Astrocyte (in vitro differentiated cells and primary cell): Measurements from ENCODE around the gene ALDH3A2. TPM values are rescaled to one million over a fixed set of nuclear protein-coding genes. Genes with fewer than 3 reads are reported as not detected.

Experiments used
- DNase-seq: peaks from one replicate; pipeline ENCODE4 v3.0.0-alpha.2; 2010; ENCODE audit warnings: low read depth
- FAIRE-seq: peaks from 2 replicates; lab custom pipeline; 2011; peaks lifted over from hg19 to GRCh38; lab: Jason Lieb, UNC
- H2AFZ ChIP-seq: 2 replicates; pipeline ENCODE4 v1.6.0; 2012; ENCODE audit warnings: low read depth, low read length, inconsistent platforms
- H3K27ac ChIP-seq: 2 replicates; pipeline ENCODE4 v1.5.1; 2011; ENCODE audit warnings: low read depth, low read length, inconsistent platforms
- H3K27me3 ChIP-seq: 2 replicates; pipeline ENCODE4 v1.6.0; 2011; ENCODE audit warnings: low read length, inconsistent platforms; ENCODE audit not compliant: insufficient read depth
- H3K36me3 ChIP-seq: 2 replicates; pipeline ENCODE4 v1.5.1; 2011; ENCODE audit warnings: low read length, inconsistent platforms; ENCODE audit not compliant: insufficient read depth
- H3K4me1 ChIP-seq: 2 replicates; pipeline ENCODE4 v1.5.1; 2011; ENCODE audit warnings: low read length, inconsistent platforms; ENCODE audit not compliant: insufficient read depth
- H3K4me2 ChIP-seq: 2 replicates; pipeline ENCODE4 v1.6.0; 2012; ENCODE audit warnings: low read length, inconsistent platforms
- H3K4me3 ChIP-seq: 2 replicates; pipeline ENCODE4 v1.5.1; 2011; ENCODE audit warnings: low read depth, mild to moderate bottlenecking, low read length, inconsistent platforms; ENCODE audit not compliant: insufficient read depth
- H3K79me2 ChIP-seq: 2 replicates; pipeline ENCODE4 v1.6.0; 2012; ENCODE audit warnings: mild to moderate bottlenecking, low read length, inconsistent platforms; ENCODE audit not compliant: insufficient read depth
- H3K9ac ChIP-seq: 2 replicates; pipeline ENCODE4 v1.6.0; 2012; ENCODE audit warnings: mild to moderate bottlenecking, low read length, inconsistent platforms
- H3K9me3 ChIP-seq: 2 replicates; pipeline ENCODE4 v1.5.1; 2012; ENCODE audit warnings: low read depth, mild to moderate bottlenecking, low read length, inconsistent platforms; ENCODE audit not compliant: insufficient read depth
- H4K20me1 ChIP-seq: 2 replicates; pipeline ENCODE4 v1.6.0; 2012; ENCODE audit warnings: low read length, inconsistent platforms; ENCODE audit not compliant: insufficient read depth
- H3K27ac Mint-ChIP-seq: one replicate; pipeline ENCODE4 v1.8.0; 2021; ENCODE audit warnings: mild to moderate bottlenecking, mixed read lengths; ENCODE audit not compliant: unreplicated experiment
- H3K27me3 Mint-ChIP-seq: one replicate; pipeline ENCODE4 v1.8.0; 2021; ENCODE audit warnings: low read depth, mixed read lengths; ENCODE audit not compliant: unreplicated experiment
- H3K36me3 Mint-ChIP-seq: one replicate; pipeline ENCODE4 v1.8.0; 2021; ENCODE audit warnings: low read depth, mixed read lengths; ENCODE audit not compliant: unreplicated experiment
- H3K4me1 Mint-ChIP-seq: one replicate; pipeline ENCODE4 v1.8.0; 2021; ENCODE audit warnings: low read depth, mixed read lengths; ENCODE audit not compliant: unreplicated experiment
- H3K4me3 Mint-ChIP-seq: one replicate; pipeline ENCODE4 v1.8.0; 2021; ENCODE audit warnings: mild to moderate bottlenecking, moderate library complexity, mixed read lengths; ENCODE audit not compliant: unreplicated experiment
- H3K9me3 Mint-ChIP-seq: one replicate; pipeline ENCODE4 v1.8.0; 2021; ENCODE audit warnings: mild to moderate bottlenecking, mixed read lengths; ENCODE audit not compliant: unreplicated experiment
- EZH2 ChIP-seq: IDR thresholded peaks from 2 replicates; pipeline ENCODE4 v1.6.1; 2012; ENCODE audit warnings: mild to moderate bottlenecking, low read length, inconsistent platforms; ENCODE audit not compliant: insufficient read depth
- total RNA-seq: library from RNA; stranded (reverse); gene quantifications from 2 replicates; pipeline ENCODE4 v1.2.1, GENCODE V29; 2021
- TF ChIP-seq, protein P1 (sequence below): IDR thresholded peaks from 2 replicates; pipeline ENCODE4 v1.5.1; 2011; ENCODE audit warnings: low read depth, mild to moderate bottlenecking, inconsistent platforms, low read length, moderate library complexity; ENCODE audit not compliant: insufficient read depth

ALDH3A2 gene
- total RNA-seq, 1 donor from 2014 or later = 13.8 TPM

DNA sequence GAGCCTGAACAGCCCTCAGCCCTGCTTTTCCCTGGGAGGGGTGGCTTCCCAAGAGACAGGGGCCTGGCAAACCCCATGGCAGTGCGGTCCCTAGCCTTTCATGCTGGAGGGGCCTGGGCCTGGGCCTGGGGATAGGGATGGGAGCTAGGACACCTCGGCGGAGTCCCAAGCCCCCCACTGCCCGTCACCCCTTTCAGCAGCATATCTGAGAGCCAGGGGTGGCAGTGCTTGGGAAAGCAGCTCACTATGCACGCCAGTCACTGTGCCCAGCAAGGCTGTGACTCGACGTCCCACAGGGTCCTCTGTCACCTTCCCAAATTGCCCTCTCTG lies 68.4 kb downstream of the ALDH3A2 start:
- H3K4me2 ChIP-seq = no peak overlapping the region
- no peaks in the 10 kb centered on the region for H3K36me3 Mint-ChIP-seq
- H3K27me3 ChIP-seq = no peaks in the 10 kb centered on the region
- H3K4me1 Mint-ChIP-seq = peaks cover 3% of the 10 kb centered on the region
- DNase-seq (no peak), FAIRE-seq (no peak)
- H2AFZ ChIP-seq = no peak overlapping the region
- H3K9ac ChIP-seq = no peak overlapping the region
- no peak overlapping the region for H3K27ac ChIP-seq
- H3K4me1 ChIP-seq = no peaks in the 10 kb centered on the region
- no peak overlapping the region for H3K4me3 ChIP-seq
- peaks cover 23% of the 10 kb centered on the region for H3K27me3 Mint-ChIP-seq
- TF ChIP-seq, protein P1, sequence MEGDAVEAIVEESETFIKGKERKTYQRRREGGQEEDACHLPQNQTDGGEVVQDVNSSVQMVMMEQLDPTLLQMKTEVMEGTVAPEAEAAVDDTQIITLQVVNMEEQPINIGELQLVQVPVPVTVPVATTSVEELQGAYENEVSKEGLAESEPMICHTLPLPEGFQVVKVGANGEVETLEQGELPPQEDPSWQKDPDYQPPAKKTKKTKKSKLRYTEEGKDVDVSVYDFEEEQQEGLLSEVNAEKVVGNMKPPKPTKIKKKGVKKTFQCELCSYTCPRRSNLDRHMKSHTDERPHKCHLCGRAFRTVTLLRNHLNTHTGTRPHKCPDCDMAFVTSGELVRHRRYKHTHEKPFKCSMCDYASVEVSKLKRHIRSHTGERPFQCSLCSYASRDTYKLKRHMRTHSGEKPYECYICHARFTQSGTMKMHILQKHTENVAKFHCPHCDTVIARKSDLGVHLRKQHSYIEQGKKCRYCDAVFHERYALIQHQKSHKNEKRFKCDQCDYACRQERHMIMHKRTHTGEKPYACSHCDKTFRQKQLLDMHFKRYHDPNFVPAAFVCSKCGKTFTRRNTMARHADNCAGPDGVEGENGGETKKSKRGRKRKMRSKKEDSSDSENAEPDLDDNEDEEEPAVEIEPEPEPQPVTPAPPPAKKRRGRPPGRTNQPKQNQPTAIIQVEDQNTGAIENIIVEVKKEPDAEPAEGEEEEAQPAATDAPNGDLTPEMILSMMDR = no peak
- no peak for TF ChIP-seq EZH2
- no peaks in the 10 kb centered on the region for H3K79me2 ChIP-seq
- H3K27ac Mint-ChIP-seq = no peak overlapping the region
- H3K36me3 ChIP-seq = no peaks in the 10 kb centered on the region
- H3K9me3 ChIP-seq = no peaks in the 10 kb centered on the region
- no peaks in the 10 kb centered on the region for H4K20me1 ChIP-seq
- H3K4me3 Mint-ChIP-seq = no peak overlapping the region
- no peaks in the 10 kb centered on the region for H3K9me3 Mint-ChIP-seq

DNA sequence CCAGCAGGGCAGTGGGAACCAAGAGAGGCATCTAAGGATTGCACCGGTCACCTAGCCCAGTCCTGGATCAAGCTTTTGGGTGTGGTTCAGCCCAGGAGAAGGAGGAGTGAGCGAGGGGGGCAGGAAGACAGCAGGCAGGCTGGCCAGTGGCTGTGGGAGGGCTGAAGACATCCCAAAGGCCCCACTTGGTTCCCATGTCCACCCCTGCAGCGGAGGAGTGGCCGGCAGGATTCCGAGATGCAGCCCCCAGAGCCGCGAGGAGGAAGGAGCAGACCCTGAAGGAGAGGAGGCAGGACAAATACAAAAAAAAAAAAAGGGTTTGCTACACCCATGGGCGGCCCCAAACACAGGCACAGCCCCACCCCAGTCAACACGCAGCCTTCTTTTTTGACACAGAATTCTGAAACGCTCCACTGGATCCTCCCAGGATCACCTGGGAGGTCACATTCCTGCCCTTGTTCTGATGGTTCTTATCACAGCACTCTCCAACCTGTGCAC lies 68.9 kb downstream of the ALDH3A2 start:
- Mint-ChIP-seq H3K27me3 (peaks cover 23% of the 10 kb centered on the region), H3K36me3 (no peaks in the 10 kb centered on the region), H3K4me1 (peaks cover 3% of the 10 kb centered on the region), H3K9me3 (no peaks in the 10 kb centered on the region), H3K27ac (no peak overlapping the region), H3K4me3 (no peak overlapping the region)
- FAIRE-seq (no peak), DNase-seq (no peak)
- Histone ChIP-seq H3K9me3 (no peaks in the 10 kb centered on the region), H3K9ac (no peak overlapping the region), H2AFZ (no peak overlapping the region), H3K4me3 (no peak overlapping the region), H3K79me2 (no peaks in the 10 kb centered on the region), H3K27ac (no peak overlapping the region), H3K4me2 (no peak overlapping the region), H3K27me3 (no peaks in the 10 kb centered on the region), H3K4me1 (no peaks in the 10 kb centered on the region), H4K20me1 (no peaks in the 10 kb centered on the region), H3K36me3 (no peaks in the 10 kb centered on the region)
- no peak for TF ChIP-seq EZH2
- TF ChIP-seq, protein P1 = no peak

DNA sequence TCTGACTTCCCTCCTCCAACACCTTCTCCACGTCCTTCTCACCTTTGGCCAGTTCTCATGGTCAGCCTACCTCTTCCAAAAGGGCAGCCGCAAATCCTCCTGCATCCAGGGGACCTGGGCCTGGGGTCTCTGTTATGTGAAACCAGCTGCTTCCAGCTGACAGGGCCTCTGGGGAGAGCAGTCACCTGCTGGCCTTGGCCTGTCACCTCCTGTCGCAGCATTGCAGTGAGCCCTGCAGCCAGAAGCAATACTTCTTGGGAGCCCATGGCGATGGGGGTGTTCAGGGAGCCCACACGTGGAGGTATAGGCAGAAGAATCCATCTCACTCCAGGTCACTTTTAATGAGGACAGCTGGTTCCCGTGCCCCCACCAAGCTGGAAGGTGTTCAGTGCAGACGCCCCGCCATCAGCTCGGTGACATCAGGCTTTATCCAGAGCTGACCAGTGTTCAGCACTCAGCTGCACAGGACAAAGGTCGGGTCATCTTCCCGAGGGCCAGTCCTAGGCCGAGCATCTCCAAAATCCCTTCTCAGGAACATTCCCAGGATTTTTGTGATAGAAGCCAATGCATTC lies 69.6 kb downstream of the ALDH3A2 start:
- H3K36me3 Mint-ChIP-seq = no peaks in the 10 kb centered on the region
- H3K9me3 Mint-ChIP-seq = no peaks in the 10 kb centered on the region
- DNase-seq (no peak), FAIRE-seq (no peak)
- peaks cover 3% of the 10 kb centered on the region for H3K4me1 Mint-ChIP-seq
- no peaks in the 10 kb centered on the region for H3K27me3 ChIP-seq
- H3K36me3 ChIP-seq = no peaks in the 10 kb centered on the region
- H2AFZ ChIP-seq = no peak overlapping the region
- TF ChIP-seq, protein P1 = no peak
- TF ChIP-seq EZH2 = no peak
- no peaks in the 10 kb centered on the region for H4K20me1 ChIP-seq
- no peak overlapping the region for H3K4me3 ChIP-seq
- no peak overlapping the region for H3K27ac ChIP-seq
- H3K79me2 ChIP-seq = no peaks in the 10 kb centered on the region
- H3K9ac ChIP-seq = no peak overlapping the region
- H3K27me3 Mint-ChIP-seq = peaks cover 23% of the 10 kb centered on the region
- H3K4me2 ChIP-seq = no peak overlapping the region
- H3K4me1 ChIP-seq = no peaks in the 10 kb centered on the region
- H3K4me3 Mint-ChIP-seq = no peak overlapping the region
- H3K27ac Mint-ChIP-seq = no peak overlapping the region
- no peaks in the 10 kb centered on the region for H3K9me3 ChIP-seq
